DOHH2 (cell line): ENCODE results near the gene OR5B17.

ENCODE experiments used
- EZH2phosphoT487 ChIP-seq: fragments of 200-600 bp; sonication (generic); IDR thresholded peaks from 2 replicates; pipeline ENCODE4 v1.6.1; 2017; ENCODE audit warnings: borderline replicate concordance, mild to moderate bottlenecking, antibody characterized with exemption, low read length, moderate library complexity, mixed read lengths
- TF ChIP-seq, protein P1 (sequence below): fragments of 200-600 bp; sonication (generic); IDR thresholded peaks from one replicate; pipeline ENCODE4 v1.5.1; 2014; ENCODE audit warnings: antibody characterized with exemption, mild to moderate bottlenecking, low read depth, low read length; ENCODE audit not compliant: poor library complexity, severe bottlenecking

DNA sequence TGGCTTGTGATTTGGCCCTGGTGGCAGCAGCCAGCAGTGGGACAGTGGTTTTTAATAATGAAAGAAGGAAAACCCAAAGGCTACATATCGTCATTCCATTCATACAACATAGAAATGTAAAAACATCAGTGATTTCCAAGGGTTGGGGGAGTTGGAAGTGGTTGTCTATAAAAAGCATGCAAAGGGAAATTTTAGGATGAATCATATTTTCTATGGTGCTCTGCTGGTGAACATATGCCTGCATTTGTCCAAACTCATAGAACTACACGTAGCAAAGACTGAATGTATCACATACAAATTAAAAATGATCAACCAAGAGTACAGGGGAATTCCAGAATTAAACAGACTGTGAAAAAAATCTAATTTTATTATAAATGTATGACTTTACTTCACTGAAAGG lies 36.7 kb upstream of the OR5B17 start:
- TF ChIP-seq, protein P1, sequence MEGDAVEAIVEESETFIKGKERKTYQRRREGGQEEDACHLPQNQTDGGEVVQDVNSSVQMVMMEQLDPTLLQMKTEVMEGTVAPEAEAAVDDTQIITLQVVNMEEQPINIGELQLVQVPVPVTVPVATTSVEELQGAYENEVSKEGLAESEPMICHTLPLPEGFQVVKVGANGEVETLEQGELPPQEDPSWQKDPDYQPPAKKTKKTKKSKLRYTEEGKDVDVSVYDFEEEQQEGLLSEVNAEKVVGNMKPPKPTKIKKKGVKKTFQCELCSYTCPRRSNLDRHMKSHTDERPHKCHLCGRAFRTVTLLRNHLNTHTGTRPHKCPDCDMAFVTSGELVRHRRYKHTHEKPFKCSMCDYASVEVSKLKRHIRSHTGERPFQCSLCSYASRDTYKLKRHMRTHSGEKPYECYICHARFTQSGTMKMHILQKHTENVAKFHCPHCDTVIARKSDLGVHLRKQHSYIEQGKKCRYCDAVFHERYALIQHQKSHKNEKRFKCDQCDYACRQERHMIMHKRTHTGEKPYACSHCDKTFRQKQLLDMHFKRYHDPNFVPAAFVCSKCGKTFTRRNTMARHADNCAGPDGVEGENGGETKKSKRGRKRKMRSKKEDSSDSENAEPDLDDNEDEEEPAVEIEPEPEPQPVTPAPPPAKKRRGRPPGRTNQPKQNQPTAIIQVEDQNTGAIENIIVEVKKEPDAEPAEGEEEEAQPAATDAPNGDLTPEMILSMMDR = no peak
- TF ChIP-seq EZH2phosphoT487 = no peak
